ENCODE measurements around the gene VPS33B.

DNA sequence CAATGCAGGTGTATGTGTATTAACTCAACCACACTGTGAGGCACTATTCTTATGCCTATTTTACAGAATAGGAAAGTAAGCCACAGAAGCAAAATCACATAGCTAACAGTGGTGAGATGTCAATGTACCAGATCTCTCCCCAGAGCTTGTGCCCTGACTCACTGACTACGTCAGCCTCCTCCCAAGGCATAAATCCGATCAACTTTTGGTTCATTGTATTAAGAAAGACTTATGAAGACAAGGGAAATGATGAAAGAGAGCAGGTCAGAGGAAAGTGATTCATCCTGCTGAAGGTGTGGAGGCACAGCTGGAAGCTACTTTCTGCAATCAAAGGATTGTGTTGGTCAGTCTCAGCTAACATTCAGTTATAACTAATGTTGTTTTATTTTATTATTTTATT, 44.6 kb upstream of the VPS33B start:
- TF ChIP-seq POLR2AphosphoS5 (IDR thresholded peaks at IDR 0.05), result no peak
- TF ChIP-seq, protein P1, sequence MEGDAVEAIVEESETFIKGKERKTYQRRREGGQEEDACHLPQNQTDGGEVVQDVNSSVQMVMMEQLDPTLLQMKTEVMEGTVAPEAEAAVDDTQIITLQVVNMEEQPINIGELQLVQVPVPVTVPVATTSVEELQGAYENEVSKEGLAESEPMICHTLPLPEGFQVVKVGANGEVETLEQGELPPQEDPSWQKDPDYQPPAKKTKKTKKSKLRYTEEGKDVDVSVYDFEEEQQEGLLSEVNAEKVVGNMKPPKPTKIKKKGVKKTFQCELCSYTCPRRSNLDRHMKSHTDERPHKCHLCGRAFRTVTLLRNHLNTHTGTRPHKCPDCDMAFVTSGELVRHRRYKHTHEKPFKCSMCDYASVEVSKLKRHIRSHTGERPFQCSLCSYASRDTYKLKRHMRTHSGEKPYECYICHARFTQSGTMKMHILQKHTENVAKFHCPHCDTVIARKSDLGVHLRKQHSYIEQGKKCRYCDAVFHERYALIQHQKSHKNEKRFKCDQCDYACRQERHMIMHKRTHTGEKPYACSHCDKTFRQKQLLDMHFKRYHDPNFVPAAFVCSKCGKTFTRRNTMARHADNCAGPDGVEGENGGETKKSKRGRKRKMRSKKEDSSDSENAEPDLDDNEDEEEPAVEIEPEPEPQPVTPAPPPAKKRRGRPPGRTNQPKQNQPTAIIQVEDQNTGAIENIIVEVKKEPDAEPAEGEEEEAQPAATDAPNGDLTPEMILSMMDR (IDR thresholded peaks at IDR 0.05 in 8 of 11, conservative IDR thresholded peaks at IDR 0.05 in 3 of 11), result no peak
- no peak for TF ChIP-seq POLR2A (IDR thresholded peaks at IDR 0.05)

Data from spleen (tissue), 7 donors.